Endothelial cell of umbilical vein (primary cell): ENCODE results near the gene CSF2. TPM values are rescaled to one million over a fixed set of nuclear protein-coding genes. Genes with fewer than 3 reads are reported as not detected.

Experiments used
- BruUV-seq: library from RNA; stranded (reverse); fragments of 400-500 nt; replicated peaks from 2 replicates; lab custom pipeline; 2021; lab: Mats Ljungman, UMichigan
- CTCF ChIA-PET: fragments of 300-600, 350-600 bp; sonication (Branson Sonifier 250); formaldehyde crosslinking; loops from one replicate; lab custom pipeline; 2021; ENCODE audit warnings: antibody characterized with exemption, inconsistent platforms; lab: Charles Lee
- POLR2A ChIA-PET: fragments of 300-600, 350-600 bp; sonication (Branson Sonifier 250); formaldehyde crosslinking; loops from one replicate; lab custom pipeline; 2021; ENCODE audit warnings: antibody characterized with exemption, inconsistent platforms; lab: Charles Lee
- DNase-seq: peaks from one replicate; pipeline ENCODE4 v3.0.0-alpha.2; 2011; ENCODE audit warnings: low read depth, low spot score
- FAIRE-seq: peaks from 2 replicates; lab custom pipeline; 2011; peaks lifted over from hg19 to GRCh38; lab: Jason Lieb, UNC
- H2AFZ ChIP-seq: 2 replicates; pipeline ENCODE4 v1.6.0; 2012; ENCODE audit warnings: low read depth, low read length, control low read depth, inconsistent platforms
- H3K27ac ChIP-seq: 2 replicates; pipeline ENCODE4 v1.5.1; 2011; ENCODE audit warnings: low read depth, mild to moderate bottlenecking, control low read depth, low read length, moderate library complexity; ENCODE audit not compliant: insufficient read depth
- H3K27me3 ChIP-seq, 2 experiments: 2 replicates each; pipeline versions ENCODE4 v1.6.0 to v1.6.1; 2011; ENCODE audit warnings: low read length in 2 of 2, mixed read lengths in 1 of 2; ENCODE audit not compliant: control insufficient read depth in 2 of 2, insufficient read depth in 2 of 2
- H3K36me3 ChIP-seq, 2 experiments: 2 replicates in 1 of 2; 3 replicates in 1 of 2; pipeline ENCODE4 v1.5.1; 2011; ENCODE audit warnings: low read length in 2 of 2, mild to moderate bottlenecking in 1 of 2, moderate library complexity in 1 of 2; ENCODE audit not compliant: control insufficient read depth in 2 of 2, insufficient read depth in 2 of 2; ENCODE audit errors: extremely low read depth in 1 of 2
- H3K4me1 ChIP-seq: 3 replicates; pipeline ENCODE4 v1.5.1; 2011; ENCODE audit warnings: mild to moderate bottlenecking, low read length; ENCODE audit not compliant: control insufficient read depth, insufficient read depth; ENCODE audit errors: extremely low read depth
- H3K4me2 ChIP-seq: 2 replicates; pipeline ENCODE4 v1.6.1; 2011; ENCODE audit warnings: low read length, control low read depth, mixed read lengths; ENCODE audit not compliant: insufficient read depth
- H3K4me3 ChIP-seq, 3 experiments: fragments of 200-600 bp in 1 of 3; sonication (generic), shearing (Covaris generic) in 1 of 3; replicated peaks in 1 of 3; 2 replicates each; pipeline ENCODE4 v1.5.1; 2011 to 2016; ENCODE audit warnings: control low read depth in 3 of 3, low read length in 3 of 3, mild to moderate bottlenecking in 2 of 3, inconsistent platforms in 1 of 3, low read depth in 1 of 3, moderate library complexity in 1 of 3; ENCODE audit not compliant: insufficient read depth in 1 of 3
- H3K79me2 ChIP-seq: 2 replicates; pipeline ENCODE4 v1.6.0; 2012; ENCODE audit warnings: low read length, inconsistent platforms; ENCODE audit not compliant: control insufficient read depth, insufficient read depth
- H3K9ac ChIP-seq: replicated peaks from 2 replicates; pipeline ENCODE3; 2011; ENCODE audit warnings: low read length, control low read depth; ENCODE audit not compliant: insufficient read depth; ENCODE audit errors: extremely low read depth
- H3K9me1 ChIP-seq: replicated peaks from 3 replicates; pipeline ENCODE4 v1.6.0; 2011; ENCODE audit warnings: mild to moderate bottlenecking, low read length; ENCODE audit not compliant: control insufficient read depth, insufficient read depth; ENCODE audit errors: extremely low read depth
- H3K9me3 ChIP-seq: replicated peaks from 2 replicates; pipeline ENCODE4 v1.5.1; 2012; ENCODE audit warnings: low read length, inconsistent platforms; ENCODE audit not compliant: control insufficient read depth, insufficient read depth
- H4K20me1 ChIP-seq: replicated peaks from 2 replicates; pipeline ENCODE3; 2011; ENCODE audit warnings: mild to moderate bottlenecking, low read length; ENCODE audit not compliant: control insufficient read depth, insufficient read depth; ENCODE audit errors: extremely low read depth
- EZH2 ChIP-seq: IDR thresholded peaks from 2 replicates; pipeline ENCODE4 v1.6.1; 2012; ENCODE audit warnings: borderline replicate concordance, low read depth, mild to moderate bottlenecking, moderate library complexity, low read length, inconsistent platforms; ENCODE audit not compliant: severe bottlenecking
- FOS ChIP-seq: IDR thresholded peaks from 2 replicates; pipeline ENCODE4 v1.6.1; 2011; ENCODE audit warnings: mild to moderate bottlenecking, low read length, moderate library complexity, borderline replicate concordance; ENCODE audit not compliant: insufficient read depth
- GATA2 ChIP-seq: IDR thresholded peaks from 2 replicates; pipeline ENCODE4 v1.7.0; 2011; ENCODE audit warnings: low read depth, mild to moderate bottlenecking, moderate library complexity, mixed read lengths, low read length; ENCODE audit not compliant: insufficient read length, insufficient read depth
- JUN ChIP-seq: IDR thresholded peaks from 2 replicates; pipeline ENCODE4 v1.6.1; 2011; ENCODE audit warnings: borderline replicate concordance, low read depth; ENCODE audit not compliant: insufficient read length, insufficient read depth
- MYC ChIP-seq: IDR thresholded peaks from one replicate; pipeline ENCODE4 v1.6.1; 2011; ENCODE audit warnings: mild to moderate bottlenecking, low read depth, low read length
- POLR2A ChIP-seq: IDR thresholded peaks from 2 replicates; pipeline ENCODE4 v1.6.1; 2012; ENCODE audit warnings: low read depth, mild to moderate bottlenecking, control low read depth, low read length
- POLR2AphosphoS5 ChIP-seq: IDR thresholded peaks from 2 replicates; pipeline ENCODE4 v1.6.1; 2012; ENCODE audit warnings: low read depth, mild to moderate bottlenecking, control low read depth, low read length, moderate library complexity; ENCODE audit not compliant: insufficient read depth
- dilution Hi-C: fragments of 300-500 bp; cut with MboI; formaldehyde crosslinking; loops from one replicate; pipeline ENCODE4 v1.15.0; 2019; ENCODE audit warnings: low sequenced_read_pairs; ENCODE audit not compliant: extremely low pct_ligation_motif_present
- intact Hi-C: fragments of 100-400 bp; cut with micrococcal nuclease; formaldehyde crosslinking; loops from one replicate; pipeline ENCODE4 v1.10.0; 2022
- polyA plus RNA-seq, 4 experiments: library from polyadenylated mRNA; depleted of rRNA in 3 of 4; stranded (reverse) in 3 of 4; unstranded in 1 of 4; fragments of >200 nt; gene quantifications; 2 replicates each; pipeline versions ENCODE4 v1.2.1 to v1.2.3, GENCODE V29; 2011 to 2012; ENCODE audit warnings: missing spikeins in 1 of 4
- total RNA-seq: library from RNA; stranded (reverse); gene quantifications from 2 replicates; pipeline ENCODE4 v1.2.3, GENCODE V29; 2021
- TF ChIP-seq, protein P1 (sequence below), 2 donors: IDR thresholded peaks; 1 replicate in 1 of 2; 2 replicates in 1 of 2; pipeline ENCODE4 v1.5.1; 2011; ENCODE audit warnings: low read length in 2 of 2, mild to moderate bottlenecking in 2 of 2, moderate library complexity in 2 of 2, control low read depth in 1 of 2, inconsistent platforms in 1 of 2, low read depth in 1 of 2; ENCODE audit not compliant: insufficient read depth in 1 of 2; ENCODE audit errors: extremely low read depth in 1 of 2
- TF ChIP-seq, protein P2 (sequence below): IDR thresholded peaks from 2 replicates; pipeline ENCODE4 v1.6.1; 2011; ENCODE audit not compliant: insufficient read depth, insufficient read length

CSF2 gene
- total and polyA plus RNA-seq, 2 donors (not counting 3 experiments of a cell fraction or from before 2014, with no cell fraction given), result not detected

GRCh38 chr5:132079619-132080018, 6.0 kb downstream of the CSF2 start:
- Histone ChIP-seq H3K27me3 (no peaks in the 10 kb centered on the region), H3K4me3 (no peak overlapping the region), H3K4me2 (no peak overlapping the region), H3K4me1 (no peaks in the 10 kb centered on the region), H2AFZ (no peak overlapping the region), H3K9ac (no peak overlapping the region), H3K27ac (no peak overlapping the region), H3K9me3 (no peaks in the 10 kb centered on the region), H3K79me2 (no peaks in the 10 kb centered on the region), H4K20me1 (no peaks in the 10 kb centered on the region), H3K36me3 (no peaks in the 10 kb centered on the region), H3K9me1 (no peaks in the 10 kb centered on the region)
- ChIA-PET POLR2A (no interaction called here), CTCF (no interaction called here)
- FAIRE-seq (no peak), DNase-seq (no peak)
- dilution Hi-C loops (no loop called here), intact Hi-C loops (no loop called here)
- TF ChIP-seq EZH2 (no peak), JUN (no peak), FOS (no peak), MYC (no peak), GATA2 (no peak), POLR2AphosphoS5 (no peak), POLR2A (no peak)
- TF ChIP-seq, protein P1, sequence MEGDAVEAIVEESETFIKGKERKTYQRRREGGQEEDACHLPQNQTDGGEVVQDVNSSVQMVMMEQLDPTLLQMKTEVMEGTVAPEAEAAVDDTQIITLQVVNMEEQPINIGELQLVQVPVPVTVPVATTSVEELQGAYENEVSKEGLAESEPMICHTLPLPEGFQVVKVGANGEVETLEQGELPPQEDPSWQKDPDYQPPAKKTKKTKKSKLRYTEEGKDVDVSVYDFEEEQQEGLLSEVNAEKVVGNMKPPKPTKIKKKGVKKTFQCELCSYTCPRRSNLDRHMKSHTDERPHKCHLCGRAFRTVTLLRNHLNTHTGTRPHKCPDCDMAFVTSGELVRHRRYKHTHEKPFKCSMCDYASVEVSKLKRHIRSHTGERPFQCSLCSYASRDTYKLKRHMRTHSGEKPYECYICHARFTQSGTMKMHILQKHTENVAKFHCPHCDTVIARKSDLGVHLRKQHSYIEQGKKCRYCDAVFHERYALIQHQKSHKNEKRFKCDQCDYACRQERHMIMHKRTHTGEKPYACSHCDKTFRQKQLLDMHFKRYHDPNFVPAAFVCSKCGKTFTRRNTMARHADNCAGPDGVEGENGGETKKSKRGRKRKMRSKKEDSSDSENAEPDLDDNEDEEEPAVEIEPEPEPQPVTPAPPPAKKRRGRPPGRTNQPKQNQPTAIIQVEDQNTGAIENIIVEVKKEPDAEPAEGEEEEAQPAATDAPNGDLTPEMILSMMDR (IDR thresholded peaks at IDR 0.05; ENCODE audit: extremely low read depth in 1 of 2, insufficient read depth in 1 of 2, low read depth in 1 of 2, low read length in 2 of 2), result no peak
- TF ChIP-seq, protein P2, sequence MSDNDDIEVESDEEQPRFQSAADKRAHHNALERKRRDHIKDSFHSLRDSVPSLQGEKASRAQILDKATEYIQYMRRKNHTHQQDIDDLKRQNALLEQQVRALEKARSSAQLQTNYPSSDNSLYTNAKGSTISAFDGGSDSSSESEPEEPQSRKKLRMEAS, result no peak
- BruUV-seq, result no TSS peak
